ENCODE data around the gene RBM33.

Gene RBM33

DNA sequence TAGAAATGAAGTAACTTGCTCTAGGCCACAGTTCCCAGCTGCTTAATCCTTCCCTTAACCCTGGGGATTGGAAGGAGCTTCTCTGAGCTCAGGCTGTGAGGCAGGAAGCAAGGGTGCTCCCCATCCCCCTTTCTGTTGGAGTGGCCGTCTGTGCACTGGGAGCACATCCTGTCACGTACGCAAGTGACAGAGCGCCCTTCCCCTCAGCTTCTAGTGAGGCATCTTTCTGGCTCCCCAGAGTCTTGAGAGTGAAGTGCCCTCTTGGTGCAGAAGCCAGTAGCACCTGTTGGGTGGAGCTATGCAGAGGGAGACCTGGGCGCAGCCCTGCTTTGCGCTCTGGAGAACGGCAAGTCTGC lies 120.0 kb downstream of the RBM33 start:
- H3K27ac ChIP-seq (ENCODE audit: low read length), result no peak overlapping the region
- H3K9ac ChIP-seq (ENCODE audit: low read length), result no peak overlapping the region
- H3K36me3 ChIP-seq (replicated peaks; ENCODE audit: insufficient read depth, low read length), result peaks cover 14% of the 10 kb centered on the region
- no peak overlapping the region for H3K4me2 ChIP-seq (ENCODE audit: low read depth, low read length)
- no peak overlapping the region for H3K4me3 ChIP-seq (ENCODE audit: low read length)
- no peak overlapping the region for H2AFZ ChIP-seq (ENCODE audit: low read length)
- peaks cover 15% of the 10 kb centered on the region; the same call in 1 of the 2 replicates for H3F3A ChIP-seq (ENCODE audit: insufficient read depth, low read length)
- H4K20me1 ChIP-seq (ENCODE audit: insufficient read depth, low read length), result no peaks in the 10 kb centered on the region; the same call in 1 of the 2 replicates
- peaks cover 74% of the 10 kb centered on the region for H3K79me2 ChIP-seq (ENCODE audit: low read length)
- TF ChIP-seq EZH2phosphoT487 (IDR thresholded peaks at IDR 0.05; ENCODE audit: low read length) (no peak), EZH2 (optimal IDR thresholded peaks at IDR 0.05; ENCODE audit: low read depth, low read length) (no peak)
- no peak for DNase-seq
- H3K4me1 ChIP-seq (ENCODE audit: low read length), result no peaks in the 10 kb centered on the region
- H3K27me3 ChIP-seq (replicated peaks; ENCODE audit: insufficient read depth, low read length), result no peaks in the 10 kb centered on the region
- H3K9me3 ChIP-seq (replicated peaks; ENCODE audit: insufficient read depth, low read length), result no peaks in the 10 kb centered on the region
- H3K9me2 ChIP-seq (replicated peaks; ENCODE audit: insufficient read depth, low read length), result no peaks in the 10 kb centered on the region

DNA sequence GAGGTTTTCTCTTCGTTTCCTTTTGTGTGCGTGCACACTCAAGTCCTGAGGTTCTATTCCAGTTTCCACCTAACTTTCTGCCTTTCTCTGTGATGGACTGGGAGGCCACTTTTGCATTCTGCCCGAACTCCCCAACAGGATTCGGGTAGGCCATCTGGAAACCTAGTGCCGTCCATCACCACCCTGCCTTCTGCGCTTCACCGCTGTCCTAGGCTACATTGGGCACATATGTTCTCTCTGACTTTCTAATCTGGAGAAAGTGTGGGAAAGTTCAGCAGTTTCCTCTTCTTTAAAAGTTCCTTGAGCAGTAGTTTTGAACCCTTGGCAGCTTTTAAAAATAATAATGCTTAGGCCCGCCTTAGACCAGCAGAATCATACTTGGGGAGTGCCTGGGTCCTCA lies 121.0 kb downstream of the RBM33 start:
- Histone ChIP-seq H3K4me3 (ENCODE audit: low read length) (no peak overlapping the region), H3F3A (ENCODE audit: insufficient read depth, low read length) (peaks cover 15% of the 10 kb centered on the region; the same call in 1 of the 2 replicates), H3K79me2 (ENCODE audit: low read length) (peaks cover 72% of the 10 kb centered on the region), H3K9me3 (replicated peaks; ENCODE audit: insufficient read depth, low read length) (no peaks in the 10 kb centered on the region), H3K36me3 (replicated peaks; ENCODE audit: insufficient read depth, low read length) (peaks cover 22% of the 10 kb centered on the region), H3K9me2 (replicated peaks; ENCODE audit: insufficient read depth, low read length) (no peaks in the 10 kb centered on the region), H3K9ac (ENCODE audit: low read length) (no peak overlapping the region), H3K27me3 (replicated peaks; ENCODE audit: insufficient read depth, low read length) (no peaks in the 10 kb centered on the region), H3K4me1 (ENCODE audit: low read length) (no peaks in the 10 kb centered on the region), H3K4me2 (ENCODE audit: low read depth, low read length) (no peak overlapping the region), H3K27ac (ENCODE audit: low read length) (no peak overlapping the region), H2AFZ (ENCODE audit: low read length) (no peak overlapping the region), H4K20me1 (ENCODE audit: insufficient read depth, low read length) (no peaks in the 10 kb centered on the region; the same call in 1 of the 2 replicates)
- no peak for DNase-seq
- TF ChIP-seq EZH2 (optimal IDR thresholded peaks at IDR 0.05; ENCODE audit: low read depth, low read length), result no peak
- no peak for TF ChIP-seq EZH2phosphoT487 (IDR thresholded peaks at IDR 0.05; ENCODE audit: low read length)
- TF ChIP-seq, protein P1, sequence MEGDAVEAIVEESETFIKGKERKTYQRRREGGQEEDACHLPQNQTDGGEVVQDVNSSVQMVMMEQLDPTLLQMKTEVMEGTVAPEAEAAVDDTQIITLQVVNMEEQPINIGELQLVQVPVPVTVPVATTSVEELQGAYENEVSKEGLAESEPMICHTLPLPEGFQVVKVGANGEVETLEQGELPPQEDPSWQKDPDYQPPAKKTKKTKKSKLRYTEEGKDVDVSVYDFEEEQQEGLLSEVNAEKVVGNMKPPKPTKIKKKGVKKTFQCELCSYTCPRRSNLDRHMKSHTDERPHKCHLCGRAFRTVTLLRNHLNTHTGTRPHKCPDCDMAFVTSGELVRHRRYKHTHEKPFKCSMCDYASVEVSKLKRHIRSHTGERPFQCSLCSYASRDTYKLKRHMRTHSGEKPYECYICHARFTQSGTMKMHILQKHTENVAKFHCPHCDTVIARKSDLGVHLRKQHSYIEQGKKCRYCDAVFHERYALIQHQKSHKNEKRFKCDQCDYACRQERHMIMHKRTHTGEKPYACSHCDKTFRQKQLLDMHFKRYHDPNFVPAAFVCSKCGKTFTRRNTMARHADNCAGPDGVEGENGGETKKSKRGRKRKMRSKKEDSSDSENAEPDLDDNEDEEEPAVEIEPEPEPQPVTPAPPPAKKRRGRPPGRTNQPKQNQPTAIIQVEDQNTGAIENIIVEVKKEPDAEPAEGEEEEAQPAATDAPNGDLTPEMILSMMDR (IDR thresholded peaks at IDR 0.05; ENCODE audit: low read length), result no peak

DNA sequence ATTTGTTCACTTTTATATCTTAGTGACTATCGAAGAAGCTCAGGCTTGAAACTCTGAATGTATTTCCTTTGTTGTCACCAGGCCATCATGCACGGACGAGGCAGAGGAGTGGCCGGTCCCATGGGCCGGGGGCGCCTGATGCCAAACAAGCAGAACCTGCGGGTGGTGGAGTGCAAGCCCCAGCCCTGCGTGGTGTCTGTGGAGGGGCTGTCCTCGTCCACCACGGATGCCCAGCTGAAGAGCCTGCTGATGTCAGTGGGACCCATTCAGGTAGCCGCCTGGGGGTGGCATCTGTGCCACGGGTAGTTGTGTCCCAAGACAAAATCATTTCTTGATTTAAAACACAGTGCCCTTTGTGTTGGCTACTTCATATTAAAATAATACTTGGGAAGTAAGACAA lies 121.9 kb downstream of the RBM33 start:
- Histone ChIP-seq H3K4me2 (ENCODE audit: low read depth, low read length) (no peak overlapping the region), H2AFZ (ENCODE audit: low read length) (no peak overlapping the region), H3K79me2 (ENCODE audit: low read length) (peaks cover 68% of the 10 kb centered on the region), H3F3A (ENCODE audit: insufficient read depth, low read length) (peaks cover 15% of the 10 kb centered on the region; the same call in 1 of the 2 replicates), H4K20me1 (ENCODE audit: insufficient read depth, low read length) (no peaks in the 10 kb centered on the region; the same call in 1 of the 2 replicates), H3K4me3 (ENCODE audit: low read length) (no peak overlapping the region), H3K4me1 (ENCODE audit: low read length) (no peaks in the 10 kb centered on the region), H3K9me3 (replicated peaks; ENCODE audit: insufficient read depth, low read length) (no peaks in the 10 kb centered on the region), H3K27me3 (replicated peaks; ENCODE audit: insufficient read depth, low read length) (no peaks in the 10 kb centered on the region), H3K27ac (ENCODE audit: low read length) (no peak overlapping the region), H3K9ac (ENCODE audit: low read length) (no peak overlapping the region), H3K36me3 (replicated peaks; ENCODE audit: insufficient read depth, low read length) (peaks cover 22% of the 10 kb centered on the region), H3K9me2 (replicated peaks; ENCODE audit: insufficient read depth, low read length) (no peaks in the 10 kb centered on the region)
- no peak for DNase-seq
- TF ChIP-seq, protein P1 (IDR thresholded peaks at IDR 0.05; ENCODE audit: low read length), result no peak
- TF ChIP-seq EZH2 (optimal IDR thresholded peaks at IDR 0.05; ENCODE audit: low read depth, low read length) (no peak), EZH2phosphoT487 (IDR thresholded peaks at IDR 0.05; ENCODE audit: low read length) (no peak)
